Natural killer cell (primary cell): ENCODE measurements around the gene DMRT1. TPM values are rescaled to one million over a fixed set of nuclear protein-coding genes. Genes with fewer than 3 reads are reported as not detected.

Source experiments
- ATAC-seq, 3 donors: fragments of 150-1000 bp in 2 of 3; fragments of 200-7000 bp in 1 of 3; cut with Tn5 transposase; 1 replicate in 1 of 3; 2 replicates in 2 of 3; pipeline ENCODE4 v1.10.0; 2021; ENCODE audit warnings: mild to moderate bottlenecking in 2 of 3, moderate library complexity in 2 of 3
- DNase-seq, 2 donors: peaks; one replicate each; pipeline versions ENCODE4 v3.0.0 to v3.0.0-alpha.2; 2013 to 2021; ENCODE audit warnings: mixed read lengths in 1 of 2
- H3K27ac ChIP-seq: one replicate; pipeline ENCODE4 v1.5.1; 2013; ENCODE audit warnings: mild to moderate bottlenecking, low read length
- H3K27me3 ChIP-seq: one replicate; pipeline ENCODE4 v1.6.1; 2013; ENCODE audit warnings: low read length; ENCODE audit not compliant: control insufficient read depth, insufficient read depth
- H3K36me3 ChIP-seq: one replicate; pipeline ENCODE4 v1.6.1; 2013; ENCODE audit warnings: low read length; ENCODE audit not compliant: control insufficient read depth, insufficient read depth
- H3K4me1 ChIP-seq: one replicate; pipeline ENCODE4 v1.6.1; 2013; ENCODE audit warnings: low read length; ENCODE audit not compliant: control insufficient read depth, insufficient read depth
- H3K4me3 ChIP-seq: one replicate; pipeline ENCODE4 v1.5.1; 2013; ENCODE audit warnings: low read length
- H3K9me3 ChIP-seq: one replicate; pipeline ENCODE4 v1.6.1; 2013; ENCODE audit warnings: low read length; ENCODE audit not compliant: control insufficient read depth, insufficient read depth
- H3K27ac Mint-ChIP-seq, 2 donors: one replicate each; pipeline ENCODE4 v1.8.0; 2022; ENCODE audit warnings: mild to moderate bottlenecking in 2 of 2, mixed read lengths in 2 of 2, moderate library complexity in 1 of 2
- H3K27me3 Mint-ChIP-seq, 2 donors: one replicate each; pipeline ENCODE4 v1.8.0; 2022; ENCODE audit warnings: low read depth in 2 of 2, mixed read lengths in 2 of 2
- H3K36me3 Mint-ChIP-seq: one replicate; pipeline ENCODE4 v1.8.0; 2022; ENCODE audit warnings: mixed read lengths
- H3K4me1 Mint-ChIP-seq, 2 donors: one replicate each; pipeline ENCODE4 v1.8.0; 2022; ENCODE audit warnings: mixed read lengths in 2 of 2
- H3K4me3 Mint-ChIP-seq: one replicate; pipeline ENCODE4 v1.8.0; 2022; ENCODE audit warnings: mild to moderate bottlenecking, moderate library complexity, mixed read lengths
- H3K9me3 Mint-ChIP-seq, 2 donors: one replicate each; pipeline ENCODE4 v1.8.0; 2022; ENCODE audit warnings: mixed read lengths in 2 of 2
- CTCF ChIP-seq: fragments of 200-600 bp; IDR thresholded peaks from one replicate; pipeline ENCODE4 v1.8.0; 2022; ENCODE audit warnings: antibody characterized with exemption
- WGBS: methylation state at CpG from one replicate; pipeline ENCODE4 v1.1.7; 2013; ENCODE audit warnings: missing lambda C conversion rate; ENCODE audit not compliant: insufficient coverage; 5-methylcytosine and 5-hydroxymethylcytosine counted together
- intact Hi-C: fragments of 100-400 bp; cut with micrococcal nuclease; formaldehyde crosslinking; loops from one replicate; pipeline ENCODE4 v1.14.2; 2022
- total RNA-seq, 4 donors: library from RNA; stranded (reverse); fragments of 120-200 nt in 1 of 4; gene quantifications; one replicate each; pipeline versions ENCODE4 v1.2.3 to v1.2.4, GENCODE V29; 2013 to 2022

DMRT1 gene
- total RNA-seq, 3 donors from 2014 or later (not counting 1 experiment from before 2014, with no cell fraction given): not detected

DNA sequence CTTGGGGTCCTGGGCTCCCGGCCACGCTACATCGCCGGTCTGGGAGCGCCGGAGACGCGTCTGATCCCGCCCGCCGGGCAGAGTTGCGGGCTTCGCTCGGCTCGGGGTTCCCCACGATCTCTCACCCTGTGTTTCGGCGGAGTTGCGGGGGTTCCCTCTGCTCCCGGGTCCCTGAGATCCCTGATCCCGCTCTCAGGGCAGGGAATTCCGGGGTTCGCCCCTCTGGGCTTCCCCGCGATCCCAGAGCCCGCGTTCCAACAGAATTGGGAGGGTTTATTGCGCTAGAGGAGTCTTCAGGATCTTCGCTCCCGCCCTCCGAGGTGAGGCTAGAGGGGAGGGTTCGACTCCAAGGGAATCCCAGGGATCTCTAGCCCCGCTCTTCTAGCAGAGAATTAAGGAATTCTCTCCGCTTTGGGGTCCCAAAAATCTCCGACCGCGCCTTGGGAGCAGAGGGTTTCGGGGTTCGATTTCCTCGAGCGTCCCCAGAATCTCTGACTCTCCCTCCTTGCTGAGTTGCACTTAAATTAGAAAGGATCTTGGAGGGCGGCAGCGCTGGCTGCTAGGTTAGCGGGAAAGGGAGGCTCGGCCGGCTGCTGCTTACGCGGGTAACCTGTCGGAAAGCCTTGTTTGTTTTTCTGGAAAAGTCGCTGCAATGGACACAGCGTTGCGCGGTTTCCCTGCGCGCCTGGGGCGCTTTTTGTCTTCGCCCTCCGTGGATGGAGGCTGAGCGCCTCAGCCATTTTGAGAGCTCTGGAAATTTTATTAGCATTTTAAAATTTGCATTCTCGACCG, 1.3 kb downstream of the DMRT1 start:
- H3K4me3 ChIP-seq: no peak overlapping the region
- no peak overlapping the region for H3K27ac ChIP-seq
- H3K9me3 ChIP-seq: no peaks in the 10 kb centered on the region
- no peaks in the 10 kb centered on the region for H3K4me1 Mint-ChIP-seq
- ATAC-seq (no peak), DNase-seq (no peak)
- H3K27me3 Mint-ChIP-seq: peaks cover 49 to 55% of the 10 kb centered on the region in 2 donors
- no peaks in the 10 kb centered on the region for H3K9me3 Mint-ChIP-seq
- no peak for TF ChIP-seq CTCF
- H3K36me3 Mint-ChIP-seq: no peaks in the 10 kb centered on the region
- H3K27me3 ChIP-seq: peaks cover 34% of the 10 kb centered on the region
- H3K4me1 ChIP-seq: no peaks in the 10 kb centered on the region
- H3K27ac Mint-ChIP-seq: no peak overlapping the region
- 13% methylated on average over 61 of the region's 61 CpGs for WGBS
- intact Hi-C loops: no loop called here
- H3K4me3 Mint-ChIP-seq: no peak overlapping the region
- H3K36me3 ChIP-seq: no peaks in the 10 kb centered on the region

DNA sequence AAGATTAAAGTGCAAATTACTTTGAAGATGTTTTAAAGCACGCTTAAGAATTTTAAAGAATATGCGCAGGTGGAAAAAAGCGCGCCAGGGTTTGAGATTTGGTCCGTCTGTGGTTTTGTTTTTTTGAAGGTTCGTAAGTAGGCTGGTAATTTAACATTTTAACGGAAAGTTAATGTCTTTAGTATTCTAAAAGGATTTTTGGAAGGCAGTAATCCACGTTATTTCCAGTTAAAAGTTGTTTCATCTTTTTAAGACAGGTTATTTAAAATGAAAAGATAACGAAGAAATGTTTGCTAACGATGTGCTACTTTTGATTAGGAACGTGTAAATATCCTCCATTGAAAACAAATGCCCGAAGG, 1.9 kb downstream of the DMRT1 start:
- H3K4me3 Mint-ChIP-seq: no peak overlapping the region
- 18% methylated on average over 8 of the region's 12 CpGs for WGBS
- no peaks in the 10 kb centered on the region for H3K9me3 Mint-ChIP-seq
- peaks cover 34% of the 10 kb centered on the region for H3K27me3 ChIP-seq
- no peak for ATAC-seq
- peaks cover 49 to 55% of the 10 kb centered on the region in 2 donors for H3K27me3 Mint-ChIP-seq
- H3K36me3 Mint-ChIP-seq: no peaks in the 10 kb centered on the region
- no peaks in the 10 kb centered on the region for H3K9me3 ChIP-seq
- H3K36me3 ChIP-seq: no peaks in the 10 kb centered on the region
- no peak overlapping the region for H3K27ac ChIP-seq
- TF ChIP-seq CTCF: no peak
- intact Hi-C loops: no loop called here
- H3K27ac Mint-ChIP-seq: no peak overlapping the region
- DNase-seq: no peak
- H3K4me3 ChIP-seq: no peak overlapping the region
- no peaks in the 10 kb centered on the region for H3K4me1 Mint-ChIP-seq
- no peaks in the 10 kb centered on the region for H3K4me1 ChIP-seq

DNA sequence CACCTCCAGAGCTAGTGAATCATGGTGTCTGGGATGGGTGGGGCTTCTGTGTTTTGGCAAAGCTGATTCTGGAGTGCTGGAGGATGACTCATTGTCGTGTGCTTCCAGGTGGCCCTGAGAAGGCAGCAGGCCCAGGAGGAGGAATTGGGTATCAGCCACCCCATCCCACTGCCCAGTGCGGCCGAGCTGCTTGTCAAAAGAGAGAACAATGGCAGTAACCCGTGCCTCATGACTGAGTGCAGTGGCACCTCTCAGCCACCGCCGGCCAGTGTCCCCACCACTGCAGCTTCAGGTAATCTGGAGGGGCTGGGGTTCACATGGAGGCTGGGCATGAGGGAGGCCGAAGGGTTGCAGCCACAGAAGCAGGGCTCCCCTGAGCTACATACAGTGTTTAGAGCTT, 5.4 kb downstream of the DMRT1 start:
- H3K9me3 ChIP-seq: no peaks in the 10 kb centered on the region
- H3K4me1 ChIP-seq: no peaks in the 10 kb centered on the region
- 66% methylated on average over 7 of the region's 7 CpGs for WGBS
- H3K27me3 ChIP-seq: peaks cover 28% of the 10 kb centered on the region
- H3K36me3 ChIP-seq: no peaks in the 10 kb centered on the region
- Mint-ChIP-seq H3K4me3 (no peak overlapping the region), H3K27ac (no peak overlapping the region), H3K9me3 (no peaks in the 10 kb centered on the region), H3K4me1 (no peaks in the 10 kb centered on the region), H3K27me3 (peaks cover 32 to 40% of the 10 kb centered on the region in 2 donors), H3K36me3 (no peaks in the 10 kb centered on the region)
- no peak for TF ChIP-seq CTCF
- no peak for DNase-seq
- H3K27ac ChIP-seq: no peak overlapping the region
- no peak for ATAC-seq
- intact Hi-C loops: no loop called here
- no peak overlapping the region for H3K4me3 ChIP-seq

GRCh38 chr9:847505-847904, 6.0 kb downstream of the DMRT1 start:
- H3K27ac Mint-ChIP-seq: no peak overlapping the region
- peaks cover 27% of the 10 kb centered on the region for H3K27me3 ChIP-seq
- H3K27me3 Mint-ChIP-seq: peaks cover 34 to 42% of the 10 kb centered on the region in 2 donors
- H3K4me3 ChIP-seq: no peak overlapping the region
- no peak overlapping the region for H3K27ac ChIP-seq
- intact Hi-C loops: no loop called here
- no peaks in the 10 kb centered on the region for H3K4me1 ChIP-seq
- no peak for DNase-seq
- no peaks in the 10 kb centered on the region for H3K36me3 Mint-ChIP-seq
- H3K36me3 ChIP-seq: no peaks in the 10 kb centered on the region
- 48% methylated on average over 6 of the region's 6 CpGs for WGBS
- no peaks in the 10 kb centered on the region for H3K9me3 Mint-ChIP-seq
- H3K9me3 ChIP-seq: no peaks in the 10 kb centered on the region
- no peak for ATAC-seq
- H3K4me3 Mint-ChIP-seq: no peak overlapping the region
- no peak for TF ChIP-seq CTCF
- no peaks in the 10 kb centered on the region for H3K4me1 Mint-ChIP-seq
